ENCODE results near the gene ATP2A1. TPM values are rescaled to one million over a fixed set of nuclear protein-coding genes. Genes with fewer than 3 reads are reported as not detected.
"Not testable (repeated sequence)": the region's sequence is repeated elsewhere in the genome, so short reads cannot be mapped to it uniquely, and the experiment has no call there.

ATP2A1 gene
- total RNA-seq, 2 experiments from 2014 or later, result 2.8 to 3.4 TPM

DNA sequence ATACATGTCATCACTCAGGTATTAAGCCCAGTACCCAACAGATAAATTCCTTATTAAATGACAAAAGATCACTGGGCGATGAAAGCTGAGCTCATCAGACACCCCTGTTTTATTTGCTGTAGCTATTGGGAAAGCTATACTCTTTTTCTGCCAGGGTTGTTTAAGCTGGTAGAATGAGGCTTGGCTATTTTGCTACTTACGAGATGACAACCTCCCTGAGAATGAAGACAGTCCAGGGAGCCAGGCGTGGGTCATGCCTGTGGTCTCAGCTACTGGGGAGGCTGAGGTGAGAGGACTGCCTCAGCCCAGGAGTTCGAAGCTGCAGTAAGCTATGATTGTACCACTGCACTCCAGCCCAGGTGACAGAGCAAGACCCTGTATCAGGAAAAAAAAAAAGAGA, 19.0 kb upstream of the ATP2A1 start:
- H3K27ac Mint-ChIP-seq, result no peak overlapping the region
- H3K36me3 Mint-ChIP-seq (ENCODE audit: low read depth), result peaks cover 12% of the 10 kb centered on the region
- no peak overlapping the region for H3K4me3 Mint-ChIP-seq
- H3K4me1 Mint-ChIP-seq, result peaks cover 12% of the 10 kb centered on the region
- intact Hi-C loops (cut with DNase I, micrococcal nuclease), result no loop called here
- DNase-seq, result no peak
- CTCF ChIA-PET, result interaction anchor here (1.8 to 2.2 kb wide), 2 partner anchors 12 to 86 kb away, joined by 5 to 13 read pairs; partner anchors contain the start of gene TUFM
- no peaks in the 10 kb centered on the region for H3K9me3 Mint-ChIP-seq (ENCODE audit: low read depth)
- no peaks in the 10 kb centered on the region for H3K27me3 Mint-ChIP-seq
- POLR2A ChIA-PET, result interaction anchor here (0.6 to 0.7 kb wide), 2 partner anchors 11 to 14 kb away, joined by 3 to 5 read pairs; no protein-coding TSS in a partner anchor
- no peak for ATAC-seq

GRCh38 chr16:28863929-28864793, 14.1 kb upstream of the ATP2A1 start:
- CTCF ChIA-PET, result interaction anchor here (0.6 to 3.7 kb wide), 6 partner anchors 9 to 137 kb away, joined by 3 to 27 read pairs (median 5); partner anchors contain the start of gene TUFM
- POLR2A ChIA-PET, result interaction anchor here (0.6 to 2.5 kb wide), 5 partner anchors 15 to 41 kb away, joined by 3 to 15 read pairs (median 4); partner anchors contain the start of genes ATXN2L and TUFM
- no peaks in the 10 kb centered on the region for H3K9me3 Mint-ChIP-seq (ENCODE audit: low read depth)
- peak; percentile 44 for DNase-seq
- intact Hi-C loops (cut with DNase I, micrococcal nuclease), result loop anchor here (1.0 to 5.0 kb wide), 10 partner anchors 15 to 310 kb away; partner anchors contain the start of genes NFATC2IP (in 2 of the 2), RABEP2 (in 2 of the 2), TUFM (in 2 of the 2) and ATXN2L (in 1 of the 2)
- peak overlapping the region; percentile 96 for H3K27ac Mint-ChIP-seq
- no peak for ATAC-seq
- peak overlapping the region; percentile 96 for H3K4me3 Mint-ChIP-seq
- H3K36me3 Mint-ChIP-seq (ENCODE audit: low read depth), result peaks cover 12% of the 10 kb centered on the region
- H3K4me1 Mint-ChIP-seq, result peaks cover 21% of the 10 kb centered on the region
- no peaks in the 10 kb centered on the region for H3K27me3 Mint-ChIP-seq

DNA sequence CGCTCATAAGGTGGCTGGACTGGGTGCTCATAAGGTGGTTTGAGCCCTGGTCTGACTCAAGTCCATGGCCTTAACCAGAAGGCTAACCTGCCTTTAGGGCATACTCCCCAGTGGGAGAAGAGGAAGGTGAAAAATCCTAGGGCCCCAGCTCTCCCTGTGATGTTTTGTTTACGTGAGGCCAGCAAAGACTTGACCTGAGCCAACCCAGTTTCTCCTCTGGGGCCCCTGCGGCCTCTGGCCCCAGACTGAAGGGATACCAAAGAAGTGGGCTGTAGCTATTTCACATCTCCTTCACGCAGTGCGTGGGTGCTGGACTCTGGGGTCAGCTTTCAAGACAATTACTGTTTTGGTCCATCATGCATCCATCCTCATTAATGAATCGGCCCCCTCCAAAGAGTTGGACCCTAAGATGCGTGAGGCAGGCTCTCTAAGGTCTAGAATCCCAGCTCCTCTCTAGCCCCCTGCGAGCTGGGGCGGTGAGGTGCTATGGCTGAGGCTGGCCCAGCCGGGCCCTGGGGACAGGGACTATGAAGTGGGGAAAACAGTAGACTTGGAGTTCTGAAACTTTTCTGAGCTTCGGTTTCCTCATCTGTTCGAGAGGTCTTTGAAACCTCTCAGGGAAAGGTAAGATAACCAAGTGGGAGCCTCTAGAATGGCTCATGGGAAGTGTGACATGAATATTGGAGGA, 13.1 kb upstream of the ATP2A1 start:
- intact Hi-C loops (cut with DNase I, micrococcal nuclease), result no loop called here
- H3K4me1 Mint-ChIP-seq, result peaks cover 21% of the 10 kb centered on the region
- POLR2A ChIA-PET, result interaction anchor here (0.6 to 2.5 kb wide), 3 partner anchors 9 to 42 kb away, joined by 4 to 15 read pairs (median 4); partner anchors contain the start of genes ATXN2L and TUFM
- CTCF ChIA-PET, result interaction anchor here (0.6 to 3.7 kb wide), 4 partner anchors 8 to 136 kb away, joined by 3 to 27 read pairs (median 6); partner anchors contain the start of gene TUFM
- H3K9me3 Mint-ChIP-seq (ENCODE audit: low read depth), result no peaks in the 10 kb centered on the region
- H3K36me3 Mint-ChIP-seq (ENCODE audit: low read depth), result peaks cover 15% of the 10 kb centered on the region
- H3K4me3 Mint-ChIP-seq, result peak overlapping the region; percentile 96
- ATAC-seq (no peak), DNase-seq (no peak)
- H3K27ac Mint-ChIP-seq, result peak overlapping the region; percentile 96
- no peaks in the 10 kb centered on the region for H3K27me3 Mint-ChIP-seq

DNA sequence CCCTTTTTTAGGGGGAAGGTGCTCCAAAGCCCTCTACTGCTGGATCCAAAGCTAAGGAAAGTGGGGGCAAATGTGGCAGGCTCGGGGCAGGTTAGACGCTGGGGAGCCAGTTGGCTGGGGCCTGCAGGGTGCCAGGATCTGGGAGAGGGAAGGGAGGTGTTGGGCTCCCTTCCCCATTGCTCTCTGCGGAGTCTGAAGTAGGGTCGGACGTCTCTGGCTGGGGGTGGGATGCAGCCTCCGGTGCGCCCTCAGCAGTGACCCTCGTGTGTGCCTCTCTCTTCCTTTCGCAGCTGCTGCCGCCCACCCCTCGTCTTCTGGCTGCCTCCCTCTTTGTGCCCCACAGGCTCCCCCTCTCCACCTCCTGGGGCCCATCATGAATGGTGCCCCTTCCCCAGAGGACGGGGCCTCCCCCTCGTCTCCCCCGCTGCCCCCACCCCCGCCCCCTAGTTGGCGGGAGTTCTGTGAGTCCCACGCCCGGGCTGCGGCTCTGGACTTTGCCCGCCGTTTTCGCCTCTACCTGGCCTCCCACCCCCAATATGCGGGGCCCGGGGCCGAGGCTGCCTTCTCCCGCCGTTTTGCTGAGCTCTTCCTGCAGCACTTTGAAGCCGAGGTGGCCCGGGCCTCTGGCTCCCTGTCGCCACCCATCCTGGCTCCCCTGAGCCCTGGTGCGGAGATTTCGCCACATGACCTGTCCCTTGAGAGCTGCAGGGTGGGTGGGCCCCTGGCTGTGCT, 12.4 kb upstream of the ATP2A1 start:
- ChIA-PET POLR2A (interaction anchor here (1.1 kb wide), 1 partner anchor 9 kb away, joined by 4 read pairs; no protein-coding TSS in a partner anchor), CTCF (no interaction called here)
- no peak overlapping the region for H3K27ac Mint-ChIP-seq
- peak overlapping the region; percentile 96 for H3K4me3 Mint-ChIP-seq
- no peak for ATAC-seq
- peaks cover 17% of the 10 kb centered on the region for H3K36me3 Mint-ChIP-seq (ENCODE audit: low read depth)
- H3K4me1 Mint-ChIP-seq, result peaks cover 21% of the 10 kb centered on the region
- intact Hi-C loops (cut with DNase I, micrococcal nuclease), result no loop called here
- no peaks in the 10 kb centered on the region for H3K27me3 Mint-ChIP-seq
- no peak for DNase-seq
- H3K9me3 Mint-ChIP-seq (ENCODE audit: low read depth), result no peaks in the 10 kb centered on the region

- ChIA-PET CTCF (interaction anchor here (0.6 kb wide), 1 partner anchor 563 kb away, joined by 3 read pairs; no protein-coding TSS in a partner anchor), POLR2A (no interaction called here)
- Mint-ChIP-seq H3K9me3 (ENCODE audit: low read depth) (no peaks in the 10 kb centered on the region), H3K36me3 (ENCODE audit: low read depth) (peaks cover 18% of the 10 kb centered on the region), H3K27ac (no peak overlapping the region), H3K4me3 (no peak overlapping the region), H3K27me3 (no peaks in the 10 kb centered on the region), H3K4me1 (peaks cover 21% of the 10 kb centered on the region)
- DNase-seq, result no peak
- no peak for ATAC-seq
- intact Hi-C loops (cut with DNase I, micrococcal nuclease), result no loop called here
Measured at GRCh38 chr16:28866454-28866804, 11.9 kb upstream of the ATP2A1 start.

DNA sequence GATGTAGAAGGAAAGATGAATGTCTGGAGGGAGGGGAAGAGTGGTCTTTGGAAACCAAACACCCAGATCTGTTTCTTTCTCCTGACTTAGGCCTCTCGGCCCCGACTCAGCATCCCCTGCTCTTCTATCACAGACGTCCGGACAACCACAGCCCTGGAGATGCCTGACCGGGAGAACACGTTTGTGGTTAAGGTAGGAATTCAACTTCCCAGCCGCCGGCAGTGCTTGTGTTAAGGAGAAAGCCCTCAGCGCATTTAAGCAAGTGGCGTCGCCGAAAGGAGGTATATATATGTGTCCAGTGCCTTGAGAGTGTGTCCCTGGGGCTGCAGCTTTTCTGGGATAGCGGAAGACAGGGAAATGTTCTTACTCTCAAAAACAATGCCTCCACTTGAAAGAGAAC, 11.0 kb upstream of the ATP2A1 start:
- Mint-ChIP-seq H3K4me1 (peaks cover 15% of the 10 kb centered on the region), H3K27me3 (no peaks in the 10 kb centered on the region), H3K36me3 (ENCODE audit: low read depth) (peaks cover 11% of the 10 kb centered on the region), H3K4me3 (no peak overlapping the region), H3K9me3 (ENCODE audit: low read depth) (no peaks in the 10 kb centered on the region), H3K27ac (no peak overlapping the region)
- ChIA-PET POLR2A (no interaction called here), CTCF (interaction anchor here (0.6 kb wide), 1 partner anchor 562 kb away, joined by 3 read pairs; no protein-coding TSS in a partner anchor)
- ATAC-seq, result no peak
- intact Hi-C loops (cut with DNase I, micrococcal nuclease), result no loop called here
- no peak for DNase-seq

GRCh38 chr16:28867646-28868045, 10.6 kb upstream of the ATP2A1 start:
- H3K4me3 Mint-ChIP-seq; POLR2A ChIA-PET; intact Hi-C loops (cut with DNase I, micrococcal nuclease); CTCF ChIA-PET; H3K9me3 Mint-ChIP-seq (ENCODE audit: low read depth); H3K27ac Mint-ChIP-seq; DNase-seq; ATAC-seq; H3K27me3 Mint-ChIP-seq: not testable (repeated sequence)
- peaks cover 13% of the 10 kb centered on the region for H3K36me3 Mint-ChIP-seq (ENCODE audit: low read depth)
- H3K4me1 Mint-ChIP-seq, result peaks cover 15% of the 10 kb centered on the region

DNA sequence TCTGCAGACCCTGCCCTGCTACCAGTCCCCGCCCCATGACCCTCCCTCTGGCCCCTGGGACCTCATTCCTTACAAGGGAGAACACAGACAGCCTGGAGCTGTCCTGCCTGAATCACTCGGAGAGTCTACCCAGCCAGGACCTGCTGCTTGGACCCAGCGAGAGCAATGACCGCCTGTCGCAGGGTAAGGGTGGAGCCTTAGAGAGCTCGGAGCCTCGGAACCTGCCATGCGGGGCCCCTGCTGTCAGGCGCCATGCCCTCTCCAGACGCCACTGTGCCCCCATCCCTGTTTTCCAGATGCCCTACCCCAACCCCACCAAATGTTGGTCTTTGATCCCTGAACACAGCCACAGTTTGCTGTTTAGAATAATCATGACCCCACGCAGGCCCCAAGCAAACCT, 9.1 kb upstream of the ATP2A1 start:
- no peak overlapping the region for H3K4me3 Mint-ChIP-seq
- H3K27me3 Mint-ChIP-seq, result no peaks in the 10 kb centered on the region
- H3K9me3 Mint-ChIP-seq (ENCODE audit: low read depth), result no peaks in the 10 kb centered on the region
- ATAC-seq (no peak), DNase-seq (no peak)
- intact Hi-C loops (cut with DNase I, micrococcal nuclease), result no loop called here
- ChIA-PET CTCF (interaction anchor here (2.1 kb wide), 1 partner anchor 11 kb away, joined by 5 read pairs; no protein-coding TSS in a partner anchor), POLR2A (no interaction called here)
- no peak overlapping the region for H3K27ac Mint-ChIP-seq
- peaks cover 13% of the 10 kb centered on the region for H3K4me1 Mint-ChIP-seq
- H3K36me3 Mint-ChIP-seq (ENCODE audit: low read depth), result peaks cover 22% of the 10 kb centered on the region

DNA sequence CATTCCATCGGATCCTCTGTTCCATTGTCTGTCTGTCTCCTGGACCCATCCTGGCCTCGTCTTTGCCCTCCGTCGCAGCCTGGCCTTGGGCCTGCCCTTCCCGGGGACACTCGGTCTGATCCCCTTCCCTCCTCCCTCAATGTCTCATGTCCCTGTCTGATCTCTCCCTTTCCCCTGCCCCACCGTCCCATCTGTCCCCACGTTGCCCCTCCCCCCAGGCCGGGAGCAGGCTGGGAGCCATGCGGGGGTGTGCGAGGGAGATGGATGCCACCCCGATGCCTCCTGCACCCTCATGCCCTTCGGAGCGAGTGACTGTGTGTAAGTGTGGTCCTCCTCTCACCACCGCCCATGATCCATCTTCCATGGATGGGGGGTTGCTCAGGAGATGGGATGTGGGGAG, 5.3 kb upstream of the ATP2A1 start:
- ChIA-PET POLR2A (no interaction called here), CTCF (interaction anchor here (0.6 to 2.1 kb wide), 8 partner anchors 8 to 72 kb away, joined by 3 to 7 read pairs (median 4); no protein-coding TSS in a partner anchor)
- Mint-ChIP-seq H3K4me3 (no peak overlapping the region), H3K36me3 (ENCODE audit: low read depth) (peaks cover 23% of the 10 kb centered on the region), H3K27me3 (no peaks in the 10 kb centered on the region), H3K27ac (no peak overlapping the region), H3K4me1 (no peaks in the 10 kb centered on the region), H3K9me3 (ENCODE audit: low read depth) (no peaks in the 10 kb centered on the region)
- DNase-seq (no peak), ATAC-seq (no peak)
- intact Hi-C loops (cut with DNase I, micrococcal nuclease), result loop anchor here in 1 of 2 experiments (1.0 kb wide), 1 partner anchor 72 kb away; no protein-coding TSS in a partner anchor

DNA sequence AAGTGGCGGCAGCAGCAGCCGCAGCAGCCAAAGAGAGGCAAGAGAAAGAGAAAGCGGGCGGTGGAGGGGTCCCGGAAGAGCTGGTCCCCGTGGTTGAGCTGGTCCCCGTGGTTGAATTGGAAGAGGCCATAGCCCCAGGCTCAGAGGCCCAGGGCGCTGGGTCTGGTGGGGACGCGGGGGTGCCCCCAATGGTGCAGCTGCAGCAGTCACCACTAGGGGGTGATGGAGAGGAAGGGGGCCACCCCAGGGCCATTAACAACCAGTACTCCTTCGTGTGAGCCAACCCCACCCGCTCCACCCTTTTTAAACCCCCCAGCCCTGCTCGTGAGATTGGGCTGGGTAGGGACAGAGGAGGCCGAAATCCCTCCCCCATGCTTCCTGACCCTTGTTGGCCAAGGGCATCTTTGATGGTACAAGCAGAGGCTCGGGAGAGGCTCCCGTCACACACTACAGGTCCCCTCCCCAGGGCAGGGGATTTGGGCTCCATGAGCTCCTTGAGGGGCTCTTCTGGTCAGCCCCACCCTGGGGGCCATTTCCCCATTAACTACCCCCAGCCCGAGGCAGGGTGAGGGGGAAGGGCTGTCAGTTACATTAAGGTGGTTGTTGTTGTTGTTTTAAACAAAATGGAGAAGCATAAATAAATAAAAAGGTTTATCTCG, 4.6 kb upstream of the ATP2A1 start:
- no peaks in the 10 kb centered on the region for H3K27me3 Mint-ChIP-seq
- intact Hi-C loops (cut with DNase I, micrococcal nuclease), result loop anchor here in 1 of 2 experiments (1.0 kb wide), 1 partner anchor 72 kb away; no protein-coding TSS in a partner anchor
- DNase-seq (peak; percentile 75), ATAC-seq (peak; percentile 88)
- POLR2A ChIA-PET, result interaction anchor here (1.1 kb wide), 1 partner anchor 8 kb away, joined by 4 read pairs; no protein-coding TSS in a partner anchor
- H3K4me1 Mint-ChIP-seq, result peaks cover under 1% of the 10 kb centered on the region
- H3K9me3 Mint-ChIP-seq (ENCODE audit: low read depth), result no peaks in the 10 kb centered on the region
- CTCF ChIA-PET, result interaction anchor here (0.6 to 2.1 kb wide), 10 partner anchors 9 to 72 kb away, joined by 3 to 7 read pairs (median 4); no protein-coding TSS in a partner anchor
- no peak overlapping the region for H3K27ac Mint-ChIP-seq
- H3K4me3 Mint-ChIP-seq, result no peak overlapping the region
- peaks cover 23% of the 10 kb centered on the region for H3K36me3 Mint-ChIP-seq (ENCODE audit: low read depth)
